Heart left ventricle (tissue), 13 donors: ENCODE data around the gene PPP1R15A.

Experiments
- CTCF ChIP-seq, 12 donors: fragments of 200-600 bp; sonication (generic) in 4 of 12; IDR thresholded peaks; one replicate each; pipeline versions ENCODE4 v1.5.0 to v1.8.0; 2018 to 2022; ENCODE audit warnings: antibody characterized with exemption in 12 of 12, mild to moderate bottlenecking in 5 of 12
- POLR2A ChIP-seq, 2 donors: fragments of 450-650 bp; IDR thresholded peaks; one replicate each; pipeline ENCODE4 v1.6.1; 2017; ENCODE audit warnings: antibody characterized with exemption in 2 of 2, mild to moderate bottlenecking in 2 of 2, moderate library complexity in 2 of 2
- donor health status: ischemic (EF 13 %, LVEDD 7.1; RV severe dilation, severe dysfunction).
- donor health status: DM: no; HTN: yes; CAD: no.
- donor health status: DM: no; HTN: no; CAD: no.
- donor health status: ischemic (EF 25% LVEDD 6.9; RV normal size, moderate dysfunction).
- donor health status: ischemic (EF 25% LVEDD 5.7; RV mildly dilated, moderate dysfunction).
- donor health status: ischemic (EF 35%, LVEDD 5.7; RV mildly dilated, moderate dysfunction).
- donor health status: nonischemic (EF 11% LVEDD 7.7; RV severe dilation, severe dysfunction).
- donor health status: DM: yes; HTN: yes; CAD: no.
- donor health status: PGD.
- donor health status: ischemic (EF 29% LVEDD 5.4; RV normal size, mild dysfunction).
- donor health status: nonischemic (EF 23%, LVEDD 6.1; RV moderate dilation, normal function).

GRCh38 chr19:48918071-48918470, 45.9 kb downstream of the PPP1R15A start:
- TF ChIP-seq CTCF (IDR thresholded peaks at IDR 0.05) = no peak
- no peak for TF ChIP-seq POLR2A (IDR thresholded peaks at IDR 0.05)
